LNCaP clone FGC (cell line): Measurements from ENCODE around the gene SSTR5.

ENCODE experiments used
- DNase-seq: peaks from one replicate; pipeline ENCODE4 v3.0.0-alpha.2; 2011; ENCODE audit warnings: low read depth
- H3K4me3 ChIP-seq: 2 replicates; pipeline ENCODE4 v1.5.1; 2011; ENCODE audit warnings: mild to moderate bottlenecking, low read depth, low read length, control low read depth
- CTCF ChIP-seq: IDR thresholded peaks from 2 replicates; pipeline ENCODE4 v1.5.1; 2012; ENCODE audit warnings: mild to moderate bottlenecking; ENCODE audit not compliant: control insufficient read depth, insufficient read depth; ENCODE audit errors: extremely low read depth

SSTR5 gene

DNA sequence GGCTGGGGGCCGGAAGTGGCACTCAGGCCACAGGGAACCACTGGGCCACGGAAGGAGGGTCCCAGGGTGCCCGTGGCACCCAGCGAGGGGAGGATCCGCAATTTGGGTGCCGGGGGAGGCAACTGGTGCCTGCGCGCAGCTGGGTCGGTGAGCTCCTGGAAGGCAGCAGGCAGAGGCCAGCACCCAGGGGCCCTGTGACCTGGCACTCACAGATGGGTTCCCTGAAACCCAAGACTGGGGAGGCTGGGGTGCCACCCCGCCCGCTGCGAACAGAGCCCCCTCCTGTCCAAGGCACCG lies 663 bp downstream of the SSTR5 start:
- no peak overlapping the region for H3K4me3 ChIP-seq
- no peak for TF ChIP-seq CTCF
- no peak for DNase-seq

GRCh38 chr16:1073566-1074378 lies 1.2 kb downstream of the SSTR5 start:
- H3K4me3 ChIP-seq: no peak overlapping the region
- DNase-seq: no peak
- 0 out of 2 replicates have a peak, but pooled peaks have one; percentile 8 for TF ChIP-seq CTCF

- no peak for DNase-seq
- H3K4me3 ChIP-seq: no peak overlapping the region
- TF ChIP-seq CTCF: no peak
Measured at GRCh38 chr16:1074379-1074649, 1.8 kb downstream of the SSTR5 start.

DNA sequence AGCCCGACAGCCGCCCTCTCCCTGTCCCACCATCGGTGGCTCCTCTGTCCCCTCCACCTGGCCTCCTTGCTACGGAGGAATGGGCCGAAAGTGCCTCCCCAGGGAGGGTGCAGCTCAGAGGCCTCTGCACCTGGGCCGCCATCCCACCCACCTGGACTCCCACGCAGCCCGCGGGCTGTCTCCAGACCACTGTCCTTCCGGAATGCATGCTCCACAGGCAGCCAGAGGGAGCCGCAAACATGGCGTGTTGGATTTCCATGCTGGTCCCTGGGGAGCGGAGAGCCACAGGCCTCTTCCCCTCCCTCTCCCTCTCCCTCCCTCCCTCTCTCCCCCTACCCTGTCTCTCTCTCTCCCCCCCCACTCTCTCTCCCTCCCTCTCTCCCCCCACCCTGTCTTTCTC lies 3.0 kb downstream of the SSTR5 start:
- no peak overlapping the region for H3K4me3 ChIP-seq
- DNase-seq: no peak
- no peak for TF ChIP-seq CTCF

DNA sequence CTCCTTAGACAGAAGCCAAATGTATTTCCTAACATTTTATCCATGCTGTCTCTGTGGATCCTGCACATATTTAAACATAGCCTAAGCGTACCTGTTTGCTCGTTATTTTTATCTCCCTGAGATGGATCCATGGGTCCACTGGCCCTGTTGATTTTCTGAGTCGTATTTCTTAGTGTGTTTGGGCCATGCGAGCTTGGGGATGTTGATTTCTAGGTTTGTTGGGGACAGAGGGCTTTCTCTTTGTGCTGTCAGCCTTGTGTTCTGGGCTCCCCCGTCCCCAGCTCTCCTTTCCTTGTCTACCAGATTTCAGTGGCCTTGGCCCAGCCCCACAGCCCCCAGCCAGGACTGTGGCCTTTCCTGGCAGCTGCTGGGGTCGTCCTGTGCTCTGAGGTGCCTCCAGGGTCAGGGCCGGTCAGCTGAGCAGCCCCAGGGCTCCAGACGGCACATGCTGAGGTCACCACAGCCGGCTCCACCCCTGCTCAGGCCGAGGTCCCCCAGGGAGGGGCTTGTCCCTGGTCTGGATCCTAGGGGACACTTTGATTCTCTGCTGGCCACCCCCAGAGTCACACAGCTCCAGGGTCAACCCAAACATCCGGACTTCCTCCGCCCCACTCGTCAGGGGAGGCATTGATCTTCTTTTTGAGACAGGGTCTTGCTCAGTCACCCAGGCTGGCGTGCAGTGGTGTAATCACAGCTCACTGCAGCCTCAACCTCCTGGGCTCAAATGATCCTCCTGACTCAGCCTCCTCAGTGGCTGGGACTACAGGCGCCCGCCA lies 4.4 kb downstream of the SSTR5 start:
- no peak for TF ChIP-seq CTCF
- no peak overlapping the region for H3K4me3 ChIP-seq

DNA sequence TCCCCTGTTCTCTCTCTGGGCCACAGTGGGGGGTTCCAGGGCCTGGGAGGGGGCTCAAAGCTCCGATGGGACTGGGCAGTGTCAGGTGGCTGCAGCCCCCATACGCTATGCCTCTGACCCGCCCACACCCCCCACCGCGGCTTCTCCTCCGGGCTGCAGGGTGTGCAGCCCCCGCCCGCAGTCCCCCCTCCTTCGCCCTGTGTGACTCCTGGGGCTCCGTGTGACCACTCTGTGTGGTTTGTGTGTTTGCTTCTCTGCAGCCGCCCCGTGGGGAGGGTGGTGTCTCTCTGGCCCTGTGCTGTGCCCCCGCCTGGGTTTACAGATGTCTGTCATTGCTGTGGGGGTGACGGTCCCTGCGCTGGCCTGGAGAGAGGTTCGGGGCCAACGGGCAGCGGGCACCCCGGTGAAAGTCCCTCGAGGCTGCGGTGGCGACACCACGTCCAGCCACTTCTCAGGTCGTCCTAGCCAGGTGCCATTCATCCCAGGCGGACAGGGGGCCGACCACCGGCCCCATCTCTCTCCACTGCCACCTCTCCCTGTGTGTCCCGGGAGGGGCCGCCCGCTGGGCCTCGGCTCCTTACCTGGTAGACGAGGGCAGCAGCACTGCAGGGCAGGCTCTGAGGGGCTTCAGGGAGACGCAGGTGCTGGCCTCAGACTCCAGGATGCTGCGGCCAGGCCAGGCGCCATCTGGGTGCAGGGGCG lies 5.5 kb downstream of the SSTR5 start:
- no peak for DNase-seq

More for the DNA sequence above, 4.4 kb downstream of the SSTR5 start:
- no peak for DNase-seq

More for the DNA sequence above, 5.5 kb downstream of the SSTR5 start:
- TF ChIP-seq CTCF: no peak
- H3K4me3 ChIP-seq: peak overlapping the region; percentile 4; the same call in 1 of the 2 replicates
